NCI-H1436 treated with DMSO at 0.1 percent for 48 hours (cell line): ENCODE data around the gene BLOC1S2.
"Not testable (repeated sequence)": the region's sequence is repeated elsewhere in the genome, so short reads cannot be mapped to it uniquely, and the experiment has no call there.

Experiments used
- DNase-seq: peaks from one replicate; lab custom pipeline; 2025; lab: John Stamatoyannopoulos, UW

The BLOC1S2 gene

GRCh38 chr10:100286051-100287033, at the start of gene BLOC1S2:
TSS of gene BLOC1S2 (minus strand) at chr10:100286680. CDS start at chr10:100286659, 21 bp downstream.
- DNase-seq: peak; percentile 7

- no peak for DNase-seq
These were observed 48.3 kb upstream of the BLOC1S2 start for GRCh38 chr10:100334762-100335161.

- no peak for DNase-seq
These were observed 47.4 kb upstream of the BLOC1S2 start for GRCh38 chr10:100333661-100334440.

GRCh38 chr10:100333106-100333505, 46.6 kb upstream of the BLOC1S2 start:
- DNase-seq: no peak

GRCh38 chr10:100330079-100330478, 43.6 kb upstream of the BLOC1S2 start, which contains the start of gene PKD2L1:
TSS of gene PKD2L1 (minus strand) at chr10:100330228. CDS start at chr10:100330103, 125 bp downstream.
- DNase-seq: no peak

GRCh38 chr10:100328198-100328597, 41.7 kb upstream of the BLOC1S2 start:
- no peak for DNase-seq

- DNase-seq: no peak
These were observed 41.2 kb upstream of the BLOC1S2 start for GRCh38 chr10:100327718-100328009.

- no peak for DNase-seq
These were observed 40.7 kb upstream of the BLOC1S2 start for GRCh38 chr10:100327007-100327717.

- no peak for DNase-seq
These were observed 38.7 kb upstream of the BLOC1S2 start for GRCh38 chr10:100325158-100325557.

GRCh38 chr10:100319707-100320402, 33.4 kb upstream of the BLOC1S2 start:
- DNase-seq: no peak

- DNase-seq: no peak
These were observed 31.7 kb upstream of the BLOC1S2 start for GRCh38 chr10:100318207-100318606.

GRCh38 chr10:100315615-100316014, 29.1 kb upstream of the BLOC1S2 start:
- DNase-seq: no peak

- DNase-seq: no peak
These were observed 24.8 kb upstream of the BLOC1S2 start for GRCh38 chr10:100311298-100311697.

GRCh38 chr10:100307684-100308083, 21.2 kb upstream of the BLOC1S2 start:
- no peak for DNase-seq

GRCh38 chr10:100306861-100307260, 20.4 kb upstream of the BLOC1S2 start:
- DNase-seq: no peak

- DNase-seq: no peak
These were observed 17.9 kb upstream of the BLOC1S2 start for GRCh38 chr10:100304414-100304813.

GRCh38 chr10:100303724-100304319, 17.3 kb upstream of the BLOC1S2 start:
- no peak for DNase-seq

- not testable (repeated sequence) for DNase-seq
These were observed 14.6 kb upstream of the BLOC1S2 start for GRCh38 chr10:100301123-100301522.

GRCh38 chr10:100297242-100297641, 10.8 kb upstream of the BLOC1S2 start:
- DNase-seq: no peak

GRCh38 chr10:100293066-100293465, 6.6 kb upstream of the BLOC1S2 start:
- DNase-seq: no peak

- DNase-seq: not testable (repeated sequence)
These were observed 5.8 kb upstream of the BLOC1S2 start for GRCh38 chr10:100292300-100292699.
